ENCODE results near the gene TAP2. TPM values are rescaled to one million over a fixed set of nuclear protein-coding genes. Genes with fewer than 3 reads are reported as not detected.
A peak's percentile ranks its signal among the peaks of the same experiment; 100 is the strongest.

Gene TAP2
- total RNA-seq, 1 experiment from 2014 or later: 29.8 TPM

DNA sequence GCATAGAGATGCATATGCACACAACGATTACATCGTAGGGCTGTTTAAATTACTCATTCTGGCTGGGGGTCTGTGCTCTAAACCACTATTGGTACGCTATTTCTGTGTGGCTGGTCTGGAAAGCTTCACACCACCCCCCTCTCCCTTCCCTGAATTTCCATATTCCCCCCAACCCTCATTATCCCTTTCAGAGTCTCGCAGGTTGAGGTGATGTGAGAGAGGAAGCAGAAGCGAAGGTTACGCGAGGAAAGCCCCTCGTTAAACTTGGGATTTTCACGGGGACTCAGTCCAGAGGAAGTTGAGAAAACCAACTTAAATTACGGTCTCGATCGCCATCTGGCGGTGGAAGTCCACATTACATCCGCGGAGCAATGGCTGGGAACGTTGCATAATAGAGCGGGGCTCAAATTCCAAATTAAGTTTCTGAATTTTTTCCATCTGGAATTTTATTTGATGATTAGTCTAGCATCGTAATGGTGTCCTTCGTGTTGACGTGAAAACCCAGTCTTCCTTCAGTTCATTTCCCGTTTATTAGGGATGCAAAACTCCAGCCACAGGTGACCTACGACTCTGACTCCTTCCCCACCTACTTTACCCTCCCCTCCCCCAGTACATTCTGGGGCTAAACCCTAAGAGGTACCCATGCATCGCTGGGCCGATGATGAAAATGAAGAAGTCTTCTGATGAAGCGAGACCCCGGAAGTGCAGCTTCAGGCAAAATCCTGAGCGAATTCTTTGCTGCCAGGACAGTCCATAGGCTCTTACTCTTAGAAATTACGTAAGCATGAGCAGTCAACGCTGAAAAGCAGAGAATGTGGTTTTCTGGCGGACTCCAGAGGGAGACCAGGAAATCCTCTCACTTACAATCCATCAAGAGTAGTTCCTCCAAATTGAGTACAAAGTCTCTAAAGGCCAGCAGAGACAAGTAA is 41.4 kb downstream of the TAP2 start:
- peak; percentile 49 for DNase-seq (ENCODE audit: extremely low read depth, low read depth)

DNA sequence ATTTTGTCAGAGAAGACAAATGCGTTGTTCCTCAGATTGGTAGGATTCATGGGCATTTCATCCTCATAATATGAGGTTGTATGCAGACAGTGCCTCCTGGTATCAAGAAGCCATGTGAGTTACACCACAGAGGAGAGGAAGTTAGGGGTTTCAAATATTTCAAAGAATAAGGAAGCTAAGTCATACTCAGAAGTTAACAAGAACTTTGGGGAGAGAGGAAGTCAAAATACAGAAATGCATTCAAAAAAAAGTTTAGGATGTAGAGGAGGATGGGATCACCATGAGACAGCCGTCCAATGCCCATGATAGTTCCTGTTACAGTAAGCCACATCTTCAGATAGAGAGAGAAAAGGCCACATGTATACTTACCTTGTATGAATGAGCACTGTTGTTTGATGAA is 44.0 kb downstream of the TAP2 start:
- no peak for DNase-seq (ENCODE audit: extremely low read depth, low read depth)

DNA sequence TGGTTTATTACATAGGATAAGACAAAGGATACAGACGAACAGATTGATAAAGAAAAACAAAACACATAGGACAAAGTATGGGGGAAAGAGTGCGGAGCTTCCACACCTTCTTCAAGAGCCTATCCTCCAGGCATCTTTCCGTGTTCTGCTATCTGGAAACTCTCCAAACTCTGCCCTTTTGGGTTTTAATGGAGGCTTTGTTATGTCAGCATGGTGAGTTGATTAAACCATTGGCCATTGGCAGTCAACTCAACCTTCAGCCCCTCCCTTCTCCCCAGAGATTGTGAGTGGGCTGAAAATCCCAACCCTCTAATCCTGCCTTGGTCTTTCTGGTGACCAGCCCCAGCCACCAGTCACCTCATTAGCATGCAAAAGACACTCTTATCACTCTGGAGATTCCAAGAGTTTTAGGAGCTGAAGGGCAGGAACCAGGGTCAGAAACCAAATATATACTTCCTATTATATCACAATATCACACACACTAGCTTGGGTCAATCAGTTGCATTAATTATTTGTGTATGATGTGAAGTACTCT is 45.6 kb downstream of the TAP2 start:
- no peak for DNase-seq (ENCODE audit: extremely low read depth, low read depth)

DNA sequence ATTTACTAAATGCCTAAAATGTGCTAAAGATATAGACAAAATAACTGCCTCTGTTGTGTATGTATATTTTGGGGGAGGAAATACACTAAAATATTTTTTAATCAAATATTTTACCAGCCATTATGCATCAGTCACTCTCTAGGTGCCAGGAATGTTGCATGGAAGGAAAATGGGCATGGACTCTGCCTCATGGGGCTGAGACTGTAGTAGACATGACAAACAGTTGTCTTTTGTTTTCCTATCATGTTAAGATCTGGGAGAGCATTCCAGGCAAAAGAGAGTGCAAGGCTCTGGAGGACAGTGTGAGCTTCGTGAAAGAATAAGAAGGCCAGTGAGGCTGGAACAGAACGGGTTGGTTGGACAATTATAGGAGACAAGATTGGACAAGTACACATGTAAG is 48.2 kb downstream of the TAP2 start:
- DNase-seq (ENCODE audit: extremely low read depth, low read depth): no peak

Other genes starting within 250 kb of the TAP2 start
- 0.42 and 1.4 TPM in 2 replicates for gene HLA-DRB1, start 248.9 kb downstream of the TAP2 start, total RNA-seq (2014; rRNA removed; shearing (Covaris generic))
- not detected in 2 replicates for gene HLA-DQA1, start 201.3 kb downstream of the TAP2 start, total RNA-seq (2014; rRNA removed; shearing (Covaris generic))
- gene HLA-DQB1, start 172.1 kb downstream of the TAP2 start, total RNA-seq (2014; rRNA removed; shearing (Covaris generic)): 0.17 TPM in 1 of 2 replicates, not detected in the other
- gene HLA-DQA2, start 97.3 kb downstream of the TAP2 start, total RNA-seq (2014; rRNA removed; shearing (Covaris generic)): not detected in 2 replicates
- gene HLA-DQB2, start 75.2 kb downstream of the TAP2 start, total RNA-seq (2014; rRNA removed; shearing (Covaris generic)): not detected in 2 replicates
- gene HLA-DOB, start 21.7 kb downstream of the TAP2 start, total RNA-seq (2014; rRNA removed; shearing (Covaris generic)): 0.40 and 0.58 TPM in 2 replicates
- gene PSMB8, start 5.3 kb upstream of the TAP2 start, total RNA-seq (2014; rRNA removed; shearing (Covaris generic)): 48.2 and 50.3 TPM in 2 replicates
- gene TAP1, start 15.0 kb upstream of the TAP2 start, total RNA-seq (2014; rRNA removed; shearing (Covaris generic)): 49.3 and 49.4 TPM in 2 replicates
- 20.3 and 21.4 TPM in 2 replicates for gene PSMB9, start 15.5 kb upstream of the TAP2 start, total RNA-seq (2014; rRNA removed; shearing (Covaris generic))
- gene HLA-DMB, start 102.3 kb upstream of the TAP2 start, total RNA-seq (2014; rRNA removed; shearing (Covaris generic)): not detected in 2 replicates
- gene HLA-DMA, start 114.4 kb upstream of the TAP2 start, total RNA-seq (2014; rRNA removed; shearing (Covaris generic)): 1.2 and 2.0 TPM in 2 replicates
- 132 and 133 TPM in 2 replicates for gene BRD2, start 129.9 kb upstream of the TAP2 start, total RNA-seq (2014; rRNA removed; shearing (Covaris generic))
- not detected in 2 replicates for gene HLA-DOA, start 170.9 kb upstream of the TAP2 start, total RNA-seq (2014; rRNA removed; shearing (Covaris generic))
- not detected in 2 replicates for gene HLA-DPA1, start 234.9 kb upstream of the TAP2 start, total RNA-seq (2014; rRNA removed; shearing (Covaris generic))
- gene HLA-DPB1, start 237.3 kb upstream of the TAP2 start, total RNA-seq (2014; rRNA removed; shearing (Covaris generic)): not detected in 2 replicates